ENCODE results near the gene CCNB1IP1.
"Not testable (repeated sequence)": the region's sequence is repeated elsewhere in the genome, so short reads cannot be mapped to it uniquely, and the experiment has no call there.

CCNB1IP1 gene

GRCh38 chr14:20331053-20331613 is 1.9 kb downstream of the CCNB1IP1 start:
- no peak for DNase-seq (ENCODE audit: low read depth)

GRCh38 chr14:20329355-20329754 is 3.7 kb downstream of the CCNB1IP1 start:
- no peak for DNase-seq (ENCODE audit: low read depth)

DNA sequence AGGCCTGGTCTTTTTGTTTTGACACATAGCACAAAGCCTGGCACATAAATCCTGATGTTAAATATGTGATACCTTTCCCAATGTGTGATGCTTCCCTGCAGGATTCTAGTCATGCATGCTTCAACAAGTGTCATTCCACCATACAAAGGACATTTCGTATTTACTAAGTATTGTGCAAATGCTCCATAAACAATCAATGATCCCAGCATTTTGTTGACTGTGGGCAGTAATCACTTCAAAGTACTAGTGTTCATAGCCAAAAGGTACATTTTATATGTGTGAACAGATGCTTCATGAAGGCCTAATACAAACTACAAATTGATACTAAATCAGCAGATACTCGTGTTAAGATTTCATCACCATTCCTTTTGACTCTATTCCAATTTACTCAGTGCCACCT is 4.4 kb downstream of the CCNB1IP1 start:
- no peak for DNase-seq (ENCODE audit: low read depth)

DNA sequence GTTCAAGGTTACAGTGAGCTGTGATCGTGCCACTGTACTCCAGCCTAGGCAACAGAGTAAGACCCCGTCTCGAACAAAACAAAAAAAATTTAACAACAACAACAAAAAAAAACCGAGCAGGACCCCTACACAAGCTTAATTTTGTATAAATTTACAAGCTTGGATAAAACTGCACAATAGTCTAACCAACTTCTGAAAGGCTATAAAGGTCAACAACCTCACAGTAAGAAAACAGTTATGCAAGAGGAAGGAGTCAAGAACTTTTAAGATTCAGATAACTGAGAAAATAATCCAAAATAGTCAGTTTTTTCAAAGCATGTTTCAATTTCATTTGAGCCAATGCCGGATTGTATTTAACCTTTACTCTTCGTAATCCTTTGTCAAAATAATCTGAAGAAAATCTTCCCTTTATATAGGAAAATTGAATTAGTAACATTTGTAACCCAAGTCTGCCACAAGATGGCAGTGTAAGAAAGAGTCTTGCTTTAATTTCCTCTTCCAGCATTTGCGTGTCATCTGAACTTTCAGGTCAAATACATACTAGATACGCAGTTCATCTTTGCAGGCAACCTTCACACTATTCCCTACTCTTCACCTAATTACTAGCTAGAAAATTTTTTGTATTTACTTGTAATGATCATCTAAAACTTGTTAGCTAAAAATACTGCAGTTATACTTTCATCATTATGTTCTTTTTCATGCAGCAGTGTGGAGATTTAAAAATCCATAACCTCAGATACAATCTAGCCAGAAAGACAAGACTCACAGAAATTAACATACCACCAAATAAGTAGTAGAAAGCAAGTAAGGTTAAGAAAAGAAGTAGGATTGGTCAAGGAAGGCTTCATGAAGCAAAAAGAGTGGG is 5.8 kb downstream of the CCNB1IP1 start:
- DNase-seq (ENCODE audit: low read depth) = no peak

DNA sequence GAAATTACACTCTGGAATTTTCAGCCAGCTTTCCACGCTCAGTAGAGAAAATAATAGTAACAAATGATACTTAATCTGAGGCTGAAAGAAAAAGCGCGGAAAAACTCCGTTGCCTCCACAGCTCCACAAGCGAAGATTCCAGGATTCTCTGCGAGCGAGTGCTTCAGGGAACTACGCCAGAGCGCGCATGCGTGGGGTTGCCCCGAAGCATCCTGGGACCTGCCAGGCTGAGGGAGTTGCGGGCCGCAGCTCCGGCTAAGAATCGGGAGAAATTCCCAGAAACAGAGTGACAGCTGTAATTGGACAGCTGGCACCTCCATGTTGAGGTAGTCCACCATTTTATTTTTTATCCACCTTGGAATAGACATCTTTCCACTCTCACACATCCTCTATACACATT is 15.4 kb downstream of the CCNB1IP1 start:
- no peak for DNase-seq (ENCODE audit: low read depth)

DNA sequence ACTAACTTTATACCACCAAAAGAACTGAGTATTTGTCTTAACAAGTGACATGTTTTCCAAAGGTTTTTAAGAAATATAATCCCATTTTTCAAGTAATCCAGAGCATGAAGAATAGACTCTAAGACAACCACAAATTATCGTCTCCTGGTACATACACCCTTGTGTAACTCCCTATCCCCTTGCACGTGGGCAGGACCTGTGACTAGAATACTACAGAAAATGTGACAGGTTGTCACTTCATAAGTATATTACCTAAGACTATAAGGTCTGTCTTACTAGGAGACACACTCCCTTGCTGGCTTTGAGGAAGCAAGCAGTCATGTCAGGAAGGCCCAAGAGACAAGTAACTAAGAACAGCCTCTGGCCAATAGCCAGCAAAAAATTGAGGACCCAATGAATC is 19.1 kb downstream of the CCNB1IP1 start:
- no peak for DNase-seq (ENCODE audit: low read depth)

- no peak for DNase-seq (ENCODE audit: low read depth)
Measured at GRCh38 chr14:20306079-20306423, 27.0 kb downstream of the CCNB1IP1 start.

DNA sequence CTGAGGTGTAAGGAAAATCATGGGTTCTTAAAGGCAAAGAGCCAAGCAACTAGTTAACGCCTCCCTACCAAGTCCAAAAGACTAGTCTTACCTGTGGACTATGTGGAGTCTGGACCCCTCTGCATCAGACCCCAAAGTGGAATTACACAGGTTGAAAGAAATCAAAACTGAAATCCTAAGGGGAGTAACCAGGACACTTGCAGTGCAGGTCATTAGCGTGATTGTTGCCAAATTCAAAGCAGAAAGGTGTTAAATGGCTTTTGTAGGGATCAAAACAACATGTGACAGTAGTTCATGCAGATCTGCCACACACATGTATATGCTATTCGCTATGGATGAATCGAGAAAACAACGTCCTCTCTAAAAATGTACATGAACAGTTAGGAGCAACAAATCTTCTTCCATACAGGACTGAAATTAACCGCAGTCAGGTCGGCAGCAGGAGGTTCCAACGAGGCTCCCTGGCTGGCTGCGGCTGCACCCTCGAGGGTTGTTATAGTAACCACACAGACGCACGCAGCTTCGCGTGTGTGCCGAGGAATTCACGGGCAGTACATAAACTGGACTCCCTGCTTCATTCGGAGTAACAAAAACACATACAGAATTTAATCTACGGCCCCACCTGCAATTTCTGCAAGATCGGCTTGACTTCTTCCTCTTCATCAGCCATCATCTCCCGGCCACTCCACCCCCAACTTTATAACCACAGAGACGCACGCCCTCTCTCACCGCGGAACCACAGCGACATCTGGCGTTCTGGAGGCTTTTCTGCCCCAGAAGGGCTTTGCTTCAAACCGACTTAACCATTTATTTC is 27.6 kb downstream of the CCNB1IP1 start, which contains the start of gene TTC5:
Gene TTC5, minus strand, starts transcription at position 687 of the 814 bp plus-strand sequence. Its CDS starts 14 bp downstream, at position 673.
- peak; percentile 90 for DNase-seq (ENCODE audit: low read depth)

DNA sequence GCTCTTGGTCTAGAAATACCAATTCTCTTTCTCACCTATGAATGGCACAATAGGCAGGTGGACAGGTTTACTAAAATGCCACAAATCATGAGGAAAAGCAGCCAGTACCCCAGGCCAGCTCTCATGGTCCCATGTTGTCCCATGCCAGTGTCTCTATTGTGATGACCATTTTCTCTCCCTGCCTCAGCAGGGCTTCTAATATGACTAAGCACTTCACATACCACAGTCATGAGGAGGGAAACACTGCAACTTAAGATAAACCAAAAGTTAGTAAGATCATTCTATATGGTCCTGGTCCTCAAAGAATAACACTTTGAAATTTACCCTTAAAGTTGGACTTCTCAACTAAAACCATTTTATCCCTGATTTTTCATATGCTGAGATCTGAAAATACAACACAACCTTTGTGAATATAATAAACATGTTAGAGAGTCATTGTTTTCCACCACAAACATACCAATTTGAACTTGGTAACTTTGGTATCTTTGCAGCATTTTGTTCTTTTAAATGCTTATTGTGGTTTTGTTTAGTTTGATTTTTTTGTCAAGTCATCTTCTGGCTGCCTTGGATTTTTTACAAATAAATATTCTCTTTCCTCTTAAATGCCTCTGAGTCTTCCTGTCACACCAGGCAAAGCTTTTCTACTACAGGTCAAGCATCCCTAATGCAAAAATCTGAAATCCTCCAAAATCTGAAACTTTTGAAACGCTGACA is 30.9 kb downstream of the CCNB1IP1 start:
- DNase-seq (ENCODE audit: low read depth) = no peak

DNA sequence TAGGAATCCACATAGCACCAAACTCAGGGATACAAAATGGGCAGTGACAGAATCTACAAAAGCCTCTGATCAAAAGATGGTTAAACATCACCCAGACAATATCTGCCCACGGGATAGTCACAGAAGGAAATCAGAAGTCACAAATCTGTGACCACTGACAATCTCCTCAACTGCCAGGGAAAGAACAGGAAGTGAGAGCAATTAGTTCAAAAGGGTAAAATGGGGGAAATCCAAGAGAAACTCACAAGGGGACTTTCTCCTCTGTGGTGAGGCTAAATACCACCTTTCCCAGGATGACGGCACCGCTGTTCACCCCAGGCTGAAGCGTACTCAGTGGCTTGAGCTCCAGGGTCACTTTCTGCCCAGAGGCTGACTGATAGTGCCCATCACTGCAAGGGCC is 38.0 kb downstream of the CCNB1IP1 start:
- DNase-seq (ENCODE audit: low read depth) = no peak

- no peak for DNase-seq (ENCODE audit: low read depth)
Measured at GRCh38 chr14:20294636-20295035, 38.4 kb downstream of the CCNB1IP1 start.

- DNase-seq (ENCODE audit: low read depth) = not testable (repeated sequence)
Measured at GRCh38 chr14:20281998-20282397, 51.1 kb downstream of the CCNB1IP1 start.

DNA sequence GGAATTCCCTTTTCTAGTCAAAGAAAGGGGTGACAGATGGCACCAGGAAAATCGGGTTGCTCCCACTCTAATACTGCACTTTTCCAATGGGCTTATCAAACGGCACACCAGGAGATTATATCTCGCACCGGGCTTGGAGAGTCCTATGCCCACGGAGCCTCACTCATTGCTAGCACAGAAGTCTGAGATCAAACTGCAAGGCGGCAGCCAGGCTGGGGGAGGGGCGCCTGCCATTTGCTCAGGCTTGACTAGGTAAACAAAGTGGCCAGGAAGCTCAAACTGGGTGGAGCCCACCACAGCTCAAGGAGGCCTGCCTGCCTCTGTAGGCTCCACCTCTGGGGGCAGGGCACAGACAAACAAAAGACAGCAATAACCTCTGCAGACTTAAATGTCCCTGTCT is 52.8 kb downstream of the CCNB1IP1 start:
- DNase-seq (ENCODE audit: low read depth) = not testable (repeated sequence)

DNA sequence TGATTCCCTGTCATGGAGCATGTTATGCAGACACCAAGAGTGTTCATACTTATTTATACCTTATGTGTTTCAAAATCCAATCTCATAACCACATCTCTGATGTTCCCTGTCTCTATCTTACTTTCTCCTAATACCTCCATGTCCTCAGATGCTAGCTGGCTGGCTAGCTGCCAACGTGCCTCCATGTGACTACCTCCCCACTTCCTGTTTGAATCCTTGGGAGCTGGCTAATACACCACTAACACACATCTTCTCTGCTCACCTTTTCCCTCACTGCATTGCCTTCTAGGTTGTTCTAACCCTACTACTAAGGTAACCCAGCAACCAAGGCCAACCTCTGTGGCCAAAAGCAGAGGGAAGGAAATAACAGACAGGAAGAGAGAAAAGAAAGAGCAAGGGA is 54.7 kb downstream of the CCNB1IP1 start:
- DNase-seq (ENCODE audit: low read depth) = no peak

- DNase-seq (ENCODE audit: low read depth) = no peak
Measured at GRCh38 chr14:20277409-20277808, 55.7 kb downstream of the CCNB1IP1 start.

DNA sequence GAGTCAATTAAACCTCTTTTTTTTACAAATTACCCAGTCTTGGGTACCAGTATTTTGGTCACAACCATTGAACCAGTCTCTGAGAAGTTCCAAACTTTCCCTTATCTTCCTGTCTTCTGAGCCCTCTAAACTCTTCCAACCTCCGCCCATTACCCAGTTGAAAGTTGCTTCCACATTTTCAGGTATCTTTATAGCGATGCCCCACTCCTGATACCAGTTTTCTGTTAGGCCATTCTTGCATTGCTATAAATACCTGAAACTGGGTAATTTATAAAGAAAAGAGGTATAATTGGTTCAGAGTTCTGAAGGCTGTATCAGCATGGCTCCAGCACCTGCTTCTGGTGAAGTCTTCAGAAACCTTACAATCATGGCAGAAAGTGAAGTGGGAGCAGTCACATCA is 59.0 kb downstream of the CCNB1IP1 start:
- DNase-seq (ENCODE audit: low read depth) = no peak

DNA sequence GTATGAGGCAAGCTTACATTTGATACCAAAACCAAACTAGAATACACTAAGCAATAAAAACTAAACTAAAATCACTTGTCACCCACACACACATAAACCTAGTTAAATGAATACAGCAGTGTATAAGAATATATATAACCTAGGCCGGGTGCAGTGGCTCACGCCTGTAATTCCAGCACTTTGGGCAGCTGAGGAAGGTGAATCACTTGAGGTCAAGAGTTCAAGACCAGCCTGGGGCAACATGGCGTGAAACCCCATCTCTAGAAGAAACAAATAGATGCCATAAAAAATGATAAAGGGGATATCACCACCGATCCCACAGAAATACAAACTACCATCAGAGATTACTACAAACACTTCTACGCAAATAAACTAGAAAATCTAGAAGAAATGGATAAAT is 68.7 kb downstream of the CCNB1IP1 start:
- not testable (repeated sequence) for DNase-seq (ENCODE audit: low read depth)

DNA sequence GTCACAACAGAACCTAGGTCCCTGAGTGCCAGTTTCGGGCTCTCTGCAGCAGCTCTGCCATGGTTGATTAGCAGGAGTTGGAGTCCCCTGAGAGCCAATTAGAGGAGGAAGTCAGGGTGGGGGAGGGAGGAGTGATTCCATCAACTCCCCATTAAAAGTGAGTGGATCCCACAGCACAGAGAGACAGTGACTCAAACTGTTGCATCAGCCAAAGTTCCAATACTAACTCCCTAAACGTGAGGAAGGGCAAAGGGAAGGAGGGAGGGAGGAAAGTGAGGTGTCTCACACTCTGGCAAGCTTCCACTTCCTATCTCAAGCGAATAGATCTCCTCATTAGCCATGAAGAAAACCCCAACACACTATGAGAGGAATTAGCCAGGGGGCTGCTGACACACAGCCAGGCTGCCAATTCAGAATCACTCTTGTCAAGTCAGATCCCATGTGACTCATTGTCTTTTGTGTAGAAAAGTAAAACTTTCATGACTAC is 70.4 kb downstream of the CCNB1IP1 start:
- no peak for DNase-seq (ENCODE audit: low read depth)

All from stimulated activated CD8-positive, alpha-beta memory T cell treated with anti-CD3 and anti-CD28 coated beads, Interleukin-15, amount 100 ng/mL, for 1 hour (primary cell).